ENCODE results near the gene KCNMB2. TPM values are rescaled to one million over a fixed set of nuclear protein-coding genes. Genes with fewer than 3 reads are reported as not detected.

Gene KCNMB2
- total and polyA plus RNA-seq, 2 donors (not counting 1 experiment from before 2014, with no cell fraction given): 0.17 TPM; not detected in 1

GRCh38 chr3:178623666-178624255 is 87.5 kb downstream of the KCNMB2 start:
- H3K27me3 ChIP-seq (ENCODE audit: control insufficient read depth, insufficient read depth, low read length): no peaks in the 10 kb centered on the region
- H3K9ac ChIP-seq (ENCODE audit: insufficient read depth, low read length): no peak overlapping the region
- H2AFZ ChIP-seq (ENCODE audit: low read length): no peak overlapping the region
- TF ChIP-seq EZH2 (IDR thresholded peaks at IDR 0.05; ENCODE audit: low read length, missing control alignments): no peak
- TF ChIP-seq CTCF (conservative IDR thresholded peaks at IDR 0.05 in 1 of 2, IDR thresholded peaks at IDR 0.05 in 1 of 2; ENCODE audit: low read depth in 1 of 2, low read length in 2 of 2): no peak
- H3K36me3 ChIP-seq (ENCODE audit: control insufficient read depth, insufficient read depth, low read length): no peaks in the 10 kb centered on the region
- no peaks in the 10 kb centered on the region for H3K9me3 ChIP-seq (ENCODE audit: control insufficient read depth, insufficient read depth, low read depth, low read length)
- H3K4me1 ChIP-seq (ENCODE audit: control insufficient read depth, extremely low read depth, insufficient read depth, low read length): no peaks in the 10 kb centered on the region
- no peaks in the 10 kb centered on the region for H4K20me1 ChIP-seq (ENCODE audit: control insufficient read depth, extremely low read depth, insufficient read depth, low read length)
- H3K4me3 ChIP-seq (replicated peaks in 1 of 4; ENCODE audit: control extremely low read depth in 1 of 4, insufficient read depth in 1 of 4, low read depth in 3 of 4, low read length in 4 of 4): no peak overlapping the region
- H3K79me2 ChIP-seq (ENCODE audit: control insufficient read depth, insufficient read depth, low read length): no peaks in the 10 kb centered on the region
- no peak overlapping the region for H3K27ac ChIP-seq (ENCODE audit: insufficient read depth, low read length)
- DNase-seq (ENCODE audit: low read depth in 2 of 2): peak; percentile 9 to 18
- no peak overlapping the region for H3K4me2 ChIP-seq (ENCODE audit: extremely low read depth, insufficient read depth, low read length)

GRCh38 chr3:178624276-178624675 is 88.0 kb downstream of the KCNMB2 start:
- no peak for DNase-seq (ENCODE audit: low read depth in 2 of 2)
- no peaks in the 10 kb centered on the region for H3K36me3 ChIP-seq (ENCODE audit: control insufficient read depth, insufficient read depth, low read length)
- no peaks in the 10 kb centered on the region for H3K4me1 ChIP-seq (ENCODE audit: control insufficient read depth, extremely low read depth, insufficient read depth, low read length)
- no peaks in the 10 kb centered on the region for H3K79me2 ChIP-seq (ENCODE audit: control insufficient read depth, insufficient read depth, low read length)
- no peaks in the 10 kb centered on the region for H3K9me3 ChIP-seq (ENCODE audit: control insufficient read depth, insufficient read depth, low read depth, low read length)
- no peaks in the 10 kb centered on the region for H3K27me3 ChIP-seq (ENCODE audit: control insufficient read depth, insufficient read depth, low read length)
- no peak overlapping the region for H3K4me2 ChIP-seq (ENCODE audit: extremely low read depth, insufficient read depth, low read length)
- no peaks in the 10 kb centered on the region for H4K20me1 ChIP-seq (ENCODE audit: control insufficient read depth, extremely low read depth, insufficient read depth, low read length)
- H3K27ac ChIP-seq (ENCODE audit: insufficient read depth, low read length): no peak overlapping the region
- TF ChIP-seq EZH2 (IDR thresholded peaks at IDR 0.05; ENCODE audit: low read length, missing control alignments) (no peak), CTCF (conservative IDR thresholded peaks at IDR 0.05 in 1 of 2, IDR thresholded peaks at IDR 0.05 in 1 of 2; ENCODE audit: low read depth in 1 of 2, low read length in 2 of 2) (no peak)
- H3K4me3 ChIP-seq (replicated peaks in 1 of 4; ENCODE audit: control extremely low read depth in 1 of 4, insufficient read depth in 1 of 4, low read depth in 3 of 4, low read length in 4 of 4): no peak overlapping the region
- H2AFZ ChIP-seq (ENCODE audit: low read length): no peak overlapping the region
- no peak overlapping the region for H3K9ac ChIP-seq (ENCODE audit: insufficient read depth, low read length)

GRCh38 chr3:178625053-178625600 is 88.9 kb downstream of the KCNMB2 start:
- Histone ChIP-seq H3K27me3 (ENCODE audit: control insufficient read depth, insufficient read depth, low read length) (no peaks in the 10 kb centered on the region), H3K9me3 (ENCODE audit: control insufficient read depth, insufficient read depth, low read depth, low read length) (no peaks in the 10 kb centered on the region), H4K20me1 (ENCODE audit: control insufficient read depth, extremely low read depth, insufficient read depth, low read length) (no peaks in the 10 kb centered on the region), H3K79me2 (ENCODE audit: control insufficient read depth, insufficient read depth, low read length) (no peaks in the 10 kb centered on the region), H3K4me2 (ENCODE audit: extremely low read depth, insufficient read depth, low read length) (no peak overlapping the region), H3K9ac (ENCODE audit: insufficient read depth, low read length) (no peak overlapping the region), H3K4me1 (ENCODE audit: control insufficient read depth, extremely low read depth, insufficient read depth, low read length) (no peaks in the 10 kb centered on the region), H2AFZ (ENCODE audit: low read length) (no peak overlapping the region), H3K4me3 (replicated peaks in 1 of 4; ENCODE audit: control extremely low read depth in 1 of 4, insufficient read depth in 1 of 4, low read depth in 3 of 4, low read length in 4 of 4) (no peak overlapping the region), H3K36me3 (ENCODE audit: control insufficient read depth, insufficient read depth, low read length) (no peaks in the 10 kb centered on the region), H3K27ac (ENCODE audit: insufficient read depth, low read length) (no peak overlapping the region)
- TF ChIP-seq CTCF (conservative IDR thresholded peaks at IDR 0.05 in 1 of 2, IDR thresholded peaks at IDR 0.05 in 1 of 2; ENCODE audit: low read depth in 1 of 2, low read length in 2 of 2) (no peak), EZH2 (IDR thresholded peaks at IDR 0.05; ENCODE audit: low read length, missing control alignments) (no peak)
- no peak for DNase-seq (ENCODE audit: low read depth in 2 of 2)

Data from fibroblast of lung (primary cell).